K562 (cell line): ENCODE results near the gene PFDN2. TPM values are rescaled to one million over a fixed set of nuclear protein-coding genes. Genes with fewer than 3 reads are reported as not detected.
A peak's percentile ranks its signal among the peaks of the same experiment; 100 is the strongest.

Experiments used
- BCLAF1 ChIP-seq, 2 experiments: fragments of 450-650 bp in 1 of 2; IDR thresholded peaks; 2 replicates each; pipeline ENCODE4 v1.6.1; 2011 to 2017; ENCODE audit warnings: low read depth in 2 of 2, antibody characterized with exemption in 1 of 2, borderline replicate concordance in 1 of 2, low read length in 1 of 2, mild to moderate bottlenecking in 1 of 2, mixed read lengths in 1 of 2; ENCODE audit not compliant: control insufficient read depth in 1 of 2
- CHCHD3 ChIP-seq: fragments of 250-450 bp; sonication (Bioruptor Pico); IDR thresholded peaks from 2 replicates; pipeline ENCODE4 v2.1.2; 2022; ENCODE audit warnings: mild to moderate bottlenecking
- DACH1 ChIP-seq: fragments of 450-650 bp; IDR thresholded peaks from 2 replicates; pipeline ENCODE4 v1.6.1; 2018; ENCODE audit not compliant: partially characterized antibody
- FOXK2 ChIP-seq, 2 experiments: fragments of 450-650 bp; IDR thresholded peaks in 1 of 2; conservative IDR thresholded peaks in 1 of 2; 2 replicates each; pipeline ENCODE4 v1.6.1; 2016; ENCODE audit warnings: low read depth in 2 of 2, mild to moderate bottlenecking in 1 of 2
- FUS ChIP-seq: fragments of 200-400 bp; formaldehyde crosslinking; optimal IDR thresholded peaks from 2 replicates; pipeline ENCODE3; 2017; ENCODE audit warnings: low read depth, low read length
- NELFE ChIP-seq: IDR thresholded peaks from 2 replicates; pipeline ENCODE4 v1.6.1; 2011; ENCODE audit warnings: mild to moderate bottlenecking; ENCODE audit not compliant: insufficient read depth, insufficient read length
- RAD51 ChIP-seq: fragments of 450-650 bp; IDR thresholded peaks from 2 replicates; pipeline ENCODE4 v1.7.1; 2016; ENCODE audit warnings: low read depth, mild to moderate bottlenecking, borderline replicate concordance
- SIX5 ChIP-seq, 2 experiments: IDR thresholded peaks; 2 replicates each; pipeline ENCODE4 v1.6.1; 2011; ENCODE audit warnings: low read length in 2 of 2, borderline replicate concordance in 1 of 2, low read depth in 1 of 2, mild to moderate bottlenecking in 1 of 2, moderate library complexity in 1 of 2; ENCODE audit not compliant: insufficient read depth in 1 of 2
- SP2 ChIP-seq: IDR thresholded peaks from 2 replicates; pipeline ENCODE4 v1.6.1; 2011; ENCODE audit warnings: mild to moderate bottlenecking, low read depth, low read length, moderate library complexity; ENCODE audit not compliant: poor library complexity, severe bottlenecking; ENCODE audit errors: extremely low read depth
- STAG1 ChIP-seq: sonication (generic); formaldehyde crosslinking; IDR thresholded peaks from 2 replicates; pipeline ENCODE4 v1.5.0; 2020; ENCODE audit warnings: missing genetic modification reagents, borderline replicate concordance
- TAL1 ChIP-seq: fragments of 450-650 bp; IDR thresholded peaks from 2 replicates; pipeline ENCODE4 v1.6.1; 2016; ENCODE audit warnings: mild to moderate bottlenecking
- U2AF1 ChIP-seq: fragments of 200-400 bp; formaldehyde crosslinking; optimal IDR thresholded peaks from 2 replicates; pipeline ENCODE3; 2017; ENCODE audit warnings: mild to moderate bottlenecking, low read depth, low read length, moderate library complexity
- VEZF1 ChIP-seq: fragments of 200-800 bp; sonication (Bioruptor generic); IDR thresholded peaks from 2 replicates; pipeline ENCODE4 v1.6.1; 2017; ENCODE audit warnings: missing genetic modification characterization, missing compliant biosample characterization
- ZFPM2 ChIP-seq: fragments of 250-450 bp; sonication (Bioruptor Pico); IDR thresholded peaks from 2 replicates; pipeline ENCODE4 v1.5.1; 2022; ENCODE audit warnings: mild to moderate bottlenecking
- ZNF280A ChIP-seq: fragments of 450-650 bp; IDR thresholded peaks from 2 replicates; pipeline ENCODE4 v1.6.1; 2018; ENCODE audit warnings: mild to moderate bottlenecking, low read depth; ENCODE audit not compliant: partially characterized antibody
- ZNF696 ChIP-seq: fragments of 250-450 bp; sonication (Bioruptor Pico); conservative IDR thresholded peaks from 2 replicates; pipeline ENCODE4 v1.4.0; 2020; ENCODE audit warnings: mild to moderate bottlenecking, moderate library complexity
- ZNF77 ChIP-seq: fragments of 250-450 bp; sonication (Bioruptor Pico); IDR thresholded peaks from 2 replicates; pipeline ENCODE4 v1.5.0; 2020
- ZNF778 ChIP-seq: fragments of 450-650 bp; formaldehyde crosslinking; IDR thresholded peaks from 2 replicates; pipeline ENCODE4 v1.4.0; 2020; ENCODE audit warnings: mild to moderate bottlenecking, moderate library complexity
- polyA plus RNA-seq, 8 experiments: library from polyadenylated mRNA; depleted of rRNA in 4 of 8; stranded (reverse) in 5 of 8; unstranded in 3 of 8; fragments of >200 nt; fragmentation: Nextera tagmentation in 2 of 8; fragmentation: Illumina TruSeq in 1 of 8; extraction: Ambion mirVana in 2 of 8; extraction: Trizol in 1 of 8; gene quantifications; 2 replicates each; pipeline versions ENCODE4 v1.2.1 to v1.2.3, GENCODE V29; 2011 to 2014; ENCODE audit warnings: inconsistent platforms in 1 of 8, missing spikeins in 1 of 8
- total RNA-seq, 7 experiments: library from RNA; depleted of rRNA in 6 of 7; stranded (reverse); fragments of >200 nt in 6 of 7; fragmentation: Illumina TruSeq in 2 of 7; extraction: Trizol in 2 of 7; gene quantifications; 2 replicates each; pipeline versions ENCODE4 v1.2.1 to v1.2.3, GENCODE V29; 2011 to 2021; ENCODE audit warnings: low replicate concordance in 1 of 7

PFDN2 gene
- total and polyA plus RNA-seq, 9 of the 15 experiments (the other 6 are each of a cell fraction or from before 2014, with no cell fraction given): 50.2 to 361 (median 144) TPM

GRCh38 chr1:161160671-161161145, 42.9 kb upstream of the PFDN2 start (continued):
- TF ChIP-seq NELFE: no peak
- no peak for TF ChIP-seq SIX5 (IDR thresholded peaks at IDR 0.05; ENCODE audit: borderline replicate concordance in 1 of 2, insufficient read depth in 1 of 2, low read depth in 1 of 2, low read length in 2 of 2)
- TF ChIP-seq ZNF778 (CRISPR knock-in tag): no peak
- no peak for TF ChIP-seq ZNF77
- TF ChIP-seq FUS: no peak
- no peak for TF ChIP-seq BCLAF1 (IDR thresholded peaks at IDR 0.05; ENCODE audit: borderline replicate concordance in 1 of 2, control insufficient read depth in 1 of 2, low read depth in 2 of 2, low read length in 1 of 2)
- TF ChIP-seq VEZF1: no peak
- TF ChIP-seq ZNF280A: no peak
- peak in 1 of 2 experiments; percentile 53; a peak in 2 of 4 replicates for TF ChIP-seq FOXK2 (conservative IDR thresholded peaks at IDR 0.05 in 1 of 2, IDR thresholded peaks at IDR 0.05 in 1 of 2; ENCODE audit: low read depth in 2 of 2)
- TF ChIP-seq DACH1: no peak
- no peak for TF ChIP-seq TAL1
- 0 out of 2 replicates have a peak, but pooled peaks have one; percentile 12 for TF ChIP-seq STAG1 (CRISPR knock-in tag)
- no peak for TF ChIP-seq CHCHD3
- no peak for TF ChIP-seq RAD51
- TF ChIP-seq ZFPM2 (CRISPR knock-in tag): no peak
- no peak for TF ChIP-seq ZNF696 (CRISPR knock-in tag)
- TF ChIP-seq U2AF1: no peak
- no peak for TF ChIP-seq SP2
